Hepatocyte (in vitro differentiated cells): ENCODE data around the gene SYNGR4.
"Not testable (repeated sequence)": the region's sequence is repeated elsewhere in the genome, so short reads cannot be mapped to it uniquely, and the experiment has no call there.

Experiments
- EZH2 ChIP-seq: fragments of 200-600 bp; sonication (generic); IDR thresholded peaks from 2 replicates; pipeline ENCODE4 v1.6.1; 2016; ENCODE audit warnings: antibody characterized with exemption, mild to moderate bottlenecking, borderline replicate concordance
- EZH2phosphoT487 ChIP-seq: fragments of 200-600 bp; sonication (generic); IDR thresholded peaks from one replicate; pipeline ENCODE4 v1.6.1; 2018; ENCODE audit warnings: antibody characterized with exemption, mild to moderate bottlenecking, low read depth, moderate library complexity; ENCODE audit not compliant: unreplicated experiment, severe bottlenecking
- TF ChIP-seq, protein P1 (sequence below): fragments of 200-600 bp; sonication (generic); IDR thresholded peaks from 2 replicates; pipeline ENCODE4 v1.5.1; 2016; ENCODE audit warnings: antibody characterized with exemption, mild to moderate bottlenecking; ENCODE audit not compliant: poor library complexity

DNA sequence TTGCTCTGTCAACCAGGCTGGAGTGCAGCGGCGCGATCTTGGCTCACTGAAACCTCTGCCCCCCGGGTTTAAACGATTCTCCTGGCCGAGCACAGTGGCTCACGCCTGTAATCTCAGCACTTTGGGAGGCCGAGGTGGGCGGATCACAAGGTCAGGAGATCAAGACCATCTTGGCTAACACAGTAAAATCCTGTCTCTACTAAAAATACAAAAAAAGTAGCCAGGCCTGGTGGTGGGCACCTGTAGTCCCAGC lies 46.5 kb upstream of the SYNGR4 start:
- TF ChIP-seq EZH2, EZH2phosphoT487: not testable (repeated sequence)
- TF ChIP-seq, protein P1, sequence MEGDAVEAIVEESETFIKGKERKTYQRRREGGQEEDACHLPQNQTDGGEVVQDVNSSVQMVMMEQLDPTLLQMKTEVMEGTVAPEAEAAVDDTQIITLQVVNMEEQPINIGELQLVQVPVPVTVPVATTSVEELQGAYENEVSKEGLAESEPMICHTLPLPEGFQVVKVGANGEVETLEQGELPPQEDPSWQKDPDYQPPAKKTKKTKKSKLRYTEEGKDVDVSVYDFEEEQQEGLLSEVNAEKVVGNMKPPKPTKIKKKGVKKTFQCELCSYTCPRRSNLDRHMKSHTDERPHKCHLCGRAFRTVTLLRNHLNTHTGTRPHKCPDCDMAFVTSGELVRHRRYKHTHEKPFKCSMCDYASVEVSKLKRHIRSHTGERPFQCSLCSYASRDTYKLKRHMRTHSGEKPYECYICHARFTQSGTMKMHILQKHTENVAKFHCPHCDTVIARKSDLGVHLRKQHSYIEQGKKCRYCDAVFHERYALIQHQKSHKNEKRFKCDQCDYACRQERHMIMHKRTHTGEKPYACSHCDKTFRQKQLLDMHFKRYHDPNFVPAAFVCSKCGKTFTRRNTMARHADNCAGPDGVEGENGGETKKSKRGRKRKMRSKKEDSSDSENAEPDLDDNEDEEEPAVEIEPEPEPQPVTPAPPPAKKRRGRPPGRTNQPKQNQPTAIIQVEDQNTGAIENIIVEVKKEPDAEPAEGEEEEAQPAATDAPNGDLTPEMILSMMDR, result not testable (repeated sequence)
